DND-41 (cell line): ENCODE results near the gene ZCWPW1.

Experiments used
- EZH2 ChIP-seq: IDR thresholded peaks from 3 replicates; pipeline ENCODE4 v1.6.1; 2012; ENCODE audit warnings: borderline replicate concordance, low read depth, mild to moderate bottlenecking, moderate library complexity, low read length, inconsistent platforms; ENCODE audit not compliant: severe bottlenecking
- TF ChIP-seq, protein P1 (sequence below): IDR thresholded peaks from 2 replicates; pipeline ENCODE4 v1.5.1; 2012; ENCODE audit warnings: borderline replicate concordance, low read length, moderate library complexity, mild to moderate bottlenecking; ENCODE audit not compliant: poor library complexity, severe bottlenecking; ENCODE audit errors: extremely low read depth

DNA sequence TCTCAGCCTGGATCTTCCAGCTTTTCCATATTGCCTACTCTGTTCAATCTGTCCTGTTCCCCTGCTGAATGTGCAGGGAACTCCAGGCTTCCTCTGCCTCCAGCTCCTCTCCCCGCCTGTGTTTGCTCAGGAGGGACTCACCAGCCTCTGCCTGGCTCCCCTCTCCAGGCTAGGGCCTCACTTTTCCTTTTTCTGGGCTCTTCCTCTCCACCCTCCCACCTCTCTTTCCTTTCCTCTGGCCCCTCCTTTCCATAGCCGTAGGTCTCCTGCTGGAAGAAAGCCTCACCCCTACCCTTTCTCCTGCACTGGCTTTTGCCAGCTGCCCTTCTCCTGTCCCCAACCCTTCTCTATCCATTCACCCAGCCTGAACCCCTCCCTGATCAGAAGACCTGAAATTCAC lies 30.3 kb downstream of the ZCWPW1 start:
- TF ChIP-seq, protein P1, sequence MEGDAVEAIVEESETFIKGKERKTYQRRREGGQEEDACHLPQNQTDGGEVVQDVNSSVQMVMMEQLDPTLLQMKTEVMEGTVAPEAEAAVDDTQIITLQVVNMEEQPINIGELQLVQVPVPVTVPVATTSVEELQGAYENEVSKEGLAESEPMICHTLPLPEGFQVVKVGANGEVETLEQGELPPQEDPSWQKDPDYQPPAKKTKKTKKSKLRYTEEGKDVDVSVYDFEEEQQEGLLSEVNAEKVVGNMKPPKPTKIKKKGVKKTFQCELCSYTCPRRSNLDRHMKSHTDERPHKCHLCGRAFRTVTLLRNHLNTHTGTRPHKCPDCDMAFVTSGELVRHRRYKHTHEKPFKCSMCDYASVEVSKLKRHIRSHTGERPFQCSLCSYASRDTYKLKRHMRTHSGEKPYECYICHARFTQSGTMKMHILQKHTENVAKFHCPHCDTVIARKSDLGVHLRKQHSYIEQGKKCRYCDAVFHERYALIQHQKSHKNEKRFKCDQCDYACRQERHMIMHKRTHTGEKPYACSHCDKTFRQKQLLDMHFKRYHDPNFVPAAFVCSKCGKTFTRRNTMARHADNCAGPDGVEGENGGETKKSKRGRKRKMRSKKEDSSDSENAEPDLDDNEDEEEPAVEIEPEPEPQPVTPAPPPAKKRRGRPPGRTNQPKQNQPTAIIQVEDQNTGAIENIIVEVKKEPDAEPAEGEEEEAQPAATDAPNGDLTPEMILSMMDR = no peak
- no peak for TF ChIP-seq EZH2
